ENCODE results near the gene PAPSS1.

Gene PAPSS1

GRCh38 chr4:107693132-107693531 lies 26.9 kb downstream of the PAPSS1 start:
- TF ChIP-seq SPI1 (IDR thresholded peaks at IDR 0.05; ENCODE audit: low read depth, low read length) = no peak
- TF ChIP-seq TAF1 (IDR thresholded peaks at IDR 0.05; ENCODE audit: low read depth, low read length) = no peak
- no peak for TF ChIP-seq POU2F2 (IDR thresholded peaks at IDR 0.05; ENCODE audit: low read depth, low read length)
- no peak for TF ChIP-seq PAX5 (IDR thresholded peaks at IDR 0.05; ENCODE audit: insufficient read depth, low read length, severe bottlenecking)
- TF ChIP-seq POLR2A (IDR thresholded peaks at IDR 0.05; ENCODE audit: low read depth, low read length) = no peak
- TF ChIP-seq POLR2AphosphoS5 (IDR thresholded peaks at IDR 0.05; ENCODE audit: low read depth, low read length) = no peak
- FAIRE-seq (no peak), DNase-seq (ENCODE audit: insufficient read length, low spot score) (no peak)

- DNase-seq (ENCODE audit: insufficient read length, low spot score) (no peak), FAIRE-seq (no peak)
- TF ChIP-seq POLR2AphosphoS5 (IDR thresholded peaks at IDR 0.05; ENCODE audit: low read depth, low read length) = no peak
- no peak for TF ChIP-seq SPI1 (IDR thresholded peaks at IDR 0.05; ENCODE audit: low read depth, low read length)
Measured at GRCh38 chr4:107692202-107692601, 27.8 kb downstream of the PAPSS1 start.

- TF ChIP-seq POLR2A (IDR thresholded peaks at IDR 0.05; ENCODE audit: low read depth, low read length) (no peak), POU2F2 (IDR thresholded peaks at IDR 0.05; ENCODE audit: low read depth, low read length) (no peak), PAX5 (IDR thresholded peaks at IDR 0.05; ENCODE audit: insufficient read depth, low read length, severe bottlenecking) (no peak), POLR2AphosphoS5 (IDR thresholded peaks at IDR 0.05; ENCODE audit: low read depth, low read length) (no peak), TAF1 (IDR thresholded peaks at IDR 0.05; ENCODE audit: low read depth, low read length) (no peak), SPI1 (IDR thresholded peaks at IDR 0.05; ENCODE audit: low read depth, low read length) (no peak)
- FAIRE-seq = no peak
- DNase-seq (ENCODE audit: insufficient read length, low spot score) = no peak
Measured at GRCh38 chr4:107691378-107691777, 28.7 kb downstream of the PAPSS1 start.

GRCh38 chr4:107689912-107690587 lies 30.0 kb downstream of the PAPSS1 start:
- TF ChIP-seq POLR2A (IDR thresholded peaks at IDR 0.05; ENCODE audit: low read depth, low read length) (no peak), POU2F2 (IDR thresholded peaks at IDR 0.05; ENCODE audit: low read depth, low read length) (no peak), POLR2AphosphoS5 (IDR thresholded peaks at IDR 0.05; ENCODE audit: low read depth, low read length) (no peak), TAF1 (IDR thresholded peaks at IDR 0.05; ENCODE audit: low read depth, low read length) (no peak), SPI1 (IDR thresholded peaks at IDR 0.05; ENCODE audit: low read depth, low read length) (no peak), PAX5 (IDR thresholded peaks at IDR 0.05; ENCODE audit: insufficient read depth, low read length, severe bottlenecking) (no peak)
- no peak for FAIRE-seq
- DNase-seq (ENCODE audit: insufficient read length, low spot score) = no peak

GRCh38 chr4:107688421-107688820 lies 31.6 kb downstream of the PAPSS1 start:
- DNase-seq (ENCODE audit: insufficient read length, low spot score) = no peak
- FAIRE-seq = no peak

GRCh38 chr4:107685740-107686139 lies 34.3 kb downstream of the PAPSS1 start:
- no peak for TF ChIP-seq TAF1 (IDR thresholded peaks at IDR 0.05; ENCODE audit: low read depth, low read length)
- FAIRE-seq = no peak

More at GRCh38 chr4:107688421-107688820, 31.6 kb downstream of the PAPSS1 start:
- TF ChIP-seq PAX5 (IDR thresholded peaks at IDR 0.05; ENCODE audit: insufficient read depth, low read length, severe bottlenecking) (no peak), POLR2AphosphoS5 (IDR thresholded peaks at IDR 0.05; ENCODE audit: low read depth, low read length) (no peak), POLR2A (IDR thresholded peaks at IDR 0.05; ENCODE audit: low read depth, low read length) (no peak), POU2F2 (IDR thresholded peaks at IDR 0.05; ENCODE audit: low read depth, low read length) (no peak), SPI1 (IDR thresholded peaks at IDR 0.05; ENCODE audit: low read depth, low read length) (no peak), TAF1 (IDR thresholded peaks at IDR 0.05; ENCODE audit: low read depth, low read length) (no peak)

GRCh38 chr4:107683873-107684272 lies 36.2 kb downstream of the PAPSS1 start:
- FAIRE-seq = no peak
- no peak for DNase-seq (ENCODE audit: insufficient read length, low spot score)
- TF ChIP-seq PAX5 (IDR thresholded peaks at IDR 0.05; ENCODE audit: insufficient read depth, low read length, severe bottlenecking) (no peak), POLR2A (IDR thresholded peaks at IDR 0.05; ENCODE audit: low read depth, low read length) (no peak), SPI1 (IDR thresholded peaks at IDR 0.05; ENCODE audit: low read depth, low read length) (no peak), TAF1 (IDR thresholded peaks at IDR 0.05; ENCODE audit: low read depth, low read length) (no peak), POU2F2 (IDR thresholded peaks at IDR 0.05; ENCODE audit: low read depth, low read length) (no peak), POLR2AphosphoS5 (IDR thresholded peaks at IDR 0.05; ENCODE audit: low read depth, low read length) (no peak)

More at GRCh38 chr4:107685740-107686139, 34.3 kb downstream of the PAPSS1 start:
- no peak for DNase-seq (ENCODE audit: insufficient read length, low spot score)

- DNase-seq (ENCODE audit: insufficient read length, low spot score) (no peak), FAIRE-seq (no peak)
- TF ChIP-seq TAF1 (IDR thresholded peaks at IDR 0.05; ENCODE audit: low read depth, low read length) (no peak), POU2F2 (IDR thresholded peaks at IDR 0.05; ENCODE audit: low read depth, low read length) (no peak), PAX5 (IDR thresholded peaks at IDR 0.05; ENCODE audit: insufficient read depth, low read length, severe bottlenecking) (no peak), POLR2A (IDR thresholded peaks at IDR 0.05; ENCODE audit: low read depth, low read length) (no peak), SPI1 (IDR thresholded peaks at IDR 0.05; ENCODE audit: low read depth, low read length) (no peak), POLR2AphosphoS5 (IDR thresholded peaks at IDR 0.05; ENCODE audit: low read depth, low read length) (no peak)
Measured at GRCh38 chr4:107682306-107682705, 37.7 kb downstream of the PAPSS1 start.

- DNase-seq (ENCODE audit: insufficient read length, low spot score) (no peak), FAIRE-seq (no peak)
- TF ChIP-seq POLR2A (IDR thresholded peaks at IDR 0.05; ENCODE audit: low read depth, low read length) (no peak), TAF1 (IDR thresholded peaks at IDR 0.05; ENCODE audit: low read depth, low read length) (no peak), SPI1 (IDR thresholded peaks at IDR 0.05; ENCODE audit: low read depth, low read length) (no peak)
Measured at GRCh38 chr4:107669068-107669467, 51.0 kb downstream of the PAPSS1 start.

- DNase-seq (ENCODE audit: insufficient read length, low spot score) (no peak), FAIRE-seq (no peak)
- no peak for TF ChIP-seq TAF1 (IDR thresholded peaks at IDR 0.05; ENCODE audit: low read depth, low read length)
- TF ChIP-seq PAX5 (IDR thresholded peaks at IDR 0.05; ENCODE audit: insufficient read depth, low read length, severe bottlenecking) = no peak
- TF ChIP-seq POLR2AphosphoS5 (IDR thresholded peaks at IDR 0.05; ENCODE audit: low read depth, low read length) = no peak
- no peak for TF ChIP-seq POU2F2 (IDR thresholded peaks at IDR 0.05; ENCODE audit: low read depth, low read length)
- TF ChIP-seq SPI1 (IDR thresholded peaks at IDR 0.05; ENCODE audit: low read depth, low read length) = no peak
- TF ChIP-seq POLR2A (IDR thresholded peaks at IDR 0.05; ENCODE audit: low read depth, low read length) = no peak
Measured at GRCh38 chr4:107666134-107666533, 53.9 kb downstream of the PAPSS1 start.
